Lower lobe of right lung (tissue), 2 donors: Measurements from ENCODE around the gene UGT1A8. TPM values are rescaled to one million over a fixed set of nuclear protein-coding genes. Genes with fewer than 3 reads are reported as not detected.
A peak's percentile ranks its signal among the peaks of the same experiment; 100 is the strongest.
"Not testable (repeated sequence)": the region's sequence is repeated elsewhere in the genome, so short reads cannot be mapped to it uniquely, and the experiment has no call there.

Source experiments
- ATAC-seq, 2 donors: fragments of 200-7000 bp; cut with Tn5 transposase; one replicate each; pipeline ENCODE4 v1.9.1; 2020 to 2022; ENCODE audit warnings: mild to moderate bottlenecking in 2 of 2, moderate library complexity in 2 of 2
- DNase-seq: peaks from one replicate; pipeline ENCODE4 v3.0.0-alpha.2; 2020
- H3K27ac ChIP-seq: fragments of 200-600 bp; one replicate; pipeline ENCODE4 v1.8.0; 2022
- H3K27me3 ChIP-seq: fragments of 200-600 bp; one replicate; pipeline ENCODE4 v1.8.0; 2022; ENCODE audit warnings: low read depth
- H3K36me3 ChIP-seq: fragments of 200-600 bp; one replicate; pipeline ENCODE4 v1.8.0; 2022; ENCODE audit warnings: mild to moderate bottlenecking
- H3K4me1 ChIP-seq: fragments of 200-600 bp; one replicate; pipeline ENCODE4 v1.8.0; 2022
- H3K4me3 ChIP-seq: fragments of 200-600 bp; one replicate; pipeline ENCODE4 v1.8.0; 2022; ENCODE audit warnings: mild to moderate bottlenecking
- H3K9me3 ChIP-seq: fragments of 200-600 bp; one replicate; pipeline ENCODE4 v1.8.0; 2022
- intact Hi-C: fragments of 100-400 bp; cut with DNase I; formaldehyde crosslinking; loops from one replicate; pipeline ENCODE4 v1.11.0; 2022
- total RNA-seq: library from RNA; stranded (reverse); fragmentation: NEBNext Ultra II Directional; extraction: Animal tissue kit (Norgen Biotek cat#: 25700); gene quantifications from one replicate; pipeline ENCODE4 v1.2.1, GENCODE V29; 2021
- TF ChIP-seq, protein P1 (sequence below): fragments of 200-600 bp; IDR thresholded peaks from one replicate; pipeline ENCODE4 v1.8.0; 2022; ENCODE audit warnings: antibody characterized with exemption, mild to moderate bottlenecking
- donor health status: DM: no; HTN: yes; CAD: no; lungs with severe emphysema.

UGT1A8 gene
- total RNA-seq, 1 donor from 2014 or later: not detected

DNA sequence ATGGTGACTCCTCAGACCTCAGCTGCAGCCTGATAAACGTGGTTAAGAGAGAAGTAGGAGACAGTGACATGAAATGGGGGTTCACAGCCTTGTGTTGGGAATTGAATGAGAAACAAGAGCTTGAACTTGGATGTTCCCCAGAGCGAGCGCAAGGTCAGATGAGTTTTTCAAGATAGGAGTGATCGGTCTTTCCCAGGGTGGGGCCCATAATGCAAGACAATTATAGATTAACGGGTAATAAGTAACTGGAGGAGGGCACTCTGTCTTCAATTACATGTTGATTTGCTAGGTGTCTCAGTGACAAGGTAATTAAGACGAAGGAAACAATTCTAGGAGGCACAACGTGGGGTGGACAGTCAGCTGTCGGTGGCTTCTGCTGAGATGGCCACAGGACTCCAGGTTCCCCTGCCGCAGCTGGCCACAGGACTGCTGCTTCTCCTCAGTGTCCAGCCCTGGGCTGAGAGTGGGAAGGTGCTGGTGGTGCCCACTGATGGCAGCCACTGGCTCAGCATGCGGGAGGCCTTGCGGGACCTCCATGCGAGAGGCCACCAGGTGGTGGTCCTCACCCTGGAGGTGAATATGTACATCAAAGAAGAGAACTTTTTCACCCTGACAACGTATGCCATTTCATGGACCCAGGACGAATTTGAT is 95.3 kb downstream of the UGT1A8 start, which contains the start of gene UGT1A5:
TSS of gene UGT1A5 (plus strand) at position 297 of the 651 bp plus-strand sequence. CDS start at position 382, 85 bp downstream.
- ATAC-seq (no peak), DNase-seq (no peak)
- H3K36me3 ChIP-seq: no peaks in the 10 kb centered on the region
- intact Hi-C loops: no loop called here
- peaks cover 9% of the 10 kb centered on the region for H3K4me1 ChIP-seq
- H3K4me3 ChIP-seq: no peak within 1 kb of the TSS
- H3K9me3 ChIP-seq: no peaks in the 10 kb centered on the region
- no peak within 1 kb of the TSS for H3K27ac ChIP-seq
- H3K27me3 ChIP-seq: no peaks in the 10 kb centered on the region
- TF ChIP-seq, protein P1, sequence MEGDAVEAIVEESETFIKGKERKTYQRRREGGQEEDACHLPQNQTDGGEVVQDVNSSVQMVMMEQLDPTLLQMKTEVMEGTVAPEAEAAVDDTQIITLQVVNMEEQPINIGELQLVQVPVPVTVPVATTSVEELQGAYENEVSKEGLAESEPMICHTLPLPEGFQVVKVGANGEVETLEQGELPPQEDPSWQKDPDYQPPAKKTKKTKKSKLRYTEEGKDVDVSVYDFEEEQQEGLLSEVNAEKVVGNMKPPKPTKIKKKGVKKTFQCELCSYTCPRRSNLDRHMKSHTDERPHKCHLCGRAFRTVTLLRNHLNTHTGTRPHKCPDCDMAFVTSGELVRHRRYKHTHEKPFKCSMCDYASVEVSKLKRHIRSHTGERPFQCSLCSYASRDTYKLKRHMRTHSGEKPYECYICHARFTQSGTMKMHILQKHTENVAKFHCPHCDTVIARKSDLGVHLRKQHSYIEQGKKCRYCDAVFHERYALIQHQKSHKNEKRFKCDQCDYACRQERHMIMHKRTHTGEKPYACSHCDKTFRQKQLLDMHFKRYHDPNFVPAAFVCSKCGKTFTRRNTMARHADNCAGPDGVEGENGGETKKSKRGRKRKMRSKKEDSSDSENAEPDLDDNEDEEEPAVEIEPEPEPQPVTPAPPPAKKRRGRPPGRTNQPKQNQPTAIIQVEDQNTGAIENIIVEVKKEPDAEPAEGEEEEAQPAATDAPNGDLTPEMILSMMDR: no peak

DNA sequence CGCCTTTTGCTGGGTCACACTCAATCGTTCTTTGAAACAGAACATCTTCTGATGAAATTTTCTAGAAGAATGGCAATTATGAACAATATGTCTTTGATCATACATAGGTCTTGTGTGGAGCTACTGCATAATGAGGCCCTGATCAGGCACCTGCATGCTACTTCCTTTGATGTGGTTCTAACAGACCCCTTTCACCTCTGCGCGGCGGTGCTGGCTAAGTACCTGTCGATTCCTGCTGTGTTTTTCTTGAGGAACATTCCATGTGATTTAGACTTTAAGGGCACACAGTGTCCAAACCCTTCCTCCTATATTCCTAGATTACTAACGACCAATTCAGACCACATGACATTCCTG is 95.8 kb downstream of the UGT1A8 start:
- H3K4me3 ChIP-seq: no peak overlapping the region
- H3K36me3 ChIP-seq: no peaks in the 10 kb centered on the region
- H3K27ac ChIP-seq: no peak overlapping the region
- no peak for DNase-seq
- intact Hi-C loops: no loop called here
- H3K27me3 ChIP-seq: no peaks in the 10 kb centered on the region
- ATAC-seq: no peak
- TF ChIP-seq, protein P1: no peak
- no peaks in the 10 kb centered on the region for H3K9me3 ChIP-seq
- peaks cover 9% of the 10 kb centered on the region for H3K4me1 ChIP-seq

DNA sequence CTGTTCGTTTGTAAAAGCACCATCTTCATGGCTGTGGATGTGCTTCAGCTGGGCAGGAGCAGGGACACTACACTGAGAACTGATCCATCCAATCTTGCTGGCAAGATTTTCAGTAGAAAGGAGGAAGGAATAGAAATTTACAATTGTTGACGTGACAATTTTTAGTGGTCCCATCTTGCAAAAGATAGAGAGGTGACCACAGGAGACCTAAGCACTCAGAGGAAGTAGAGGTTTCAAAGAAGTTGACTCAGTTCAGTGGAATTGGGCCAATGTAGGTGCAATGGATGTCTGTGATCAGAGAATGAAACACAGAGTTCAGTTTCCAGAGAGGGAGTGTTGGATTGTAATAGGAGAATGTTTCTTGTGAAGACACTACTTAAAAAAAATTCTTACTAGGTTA is 96.7 kb downstream of the UGT1A8 start:
- TF ChIP-seq, protein P1: no peak
- H3K4me1 ChIP-seq: peaks cover 9% of the 10 kb centered on the region
- no peaks in the 10 kb centered on the region for H3K36me3 ChIP-seq
- H3K9me3 ChIP-seq: no peaks in the 10 kb centered on the region
- no peak for DNase-seq
- intact Hi-C loops: no loop called here
- no peak overlapping the region for H3K27ac ChIP-seq
- no peak overlapping the region for H3K4me3 ChIP-seq
- H3K27me3 ChIP-seq: no peaks in the 10 kb centered on the region
- ATAC-seq: no peak

DNA sequence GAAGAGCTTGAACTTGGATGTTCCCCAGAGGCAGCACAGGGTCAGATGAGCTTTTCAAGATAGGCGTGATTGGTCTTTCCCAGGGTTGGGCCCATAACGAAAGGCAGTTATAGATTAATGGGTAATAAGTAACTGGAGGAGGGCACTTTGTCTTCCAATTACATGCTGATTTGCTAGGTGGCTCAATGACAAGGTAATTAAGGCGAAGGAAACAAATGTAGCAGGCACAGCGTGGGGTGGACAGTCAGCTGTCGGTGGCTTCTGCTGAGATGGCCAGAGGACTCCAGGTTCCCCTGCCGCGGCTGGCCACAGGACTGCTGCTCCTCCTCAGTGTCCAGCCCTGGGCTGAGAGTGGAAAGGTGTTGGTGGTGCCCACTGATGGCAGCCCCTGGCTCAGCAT is 101.1 kb downstream of the UGT1A8 start, which contains the start of gene UGT1A4:
TSS of gene UGT1A4 (plus strand) at position 185 of the 400 bp plus-strand sequence. CDS start at position 270, 85 bp downstream.
- Histone ChIP-seq H3K4me1 (no peaks in the 10 kb centered on the region), H3K27ac (no peak within 1 kb of the TSS), H3K9me3 (no peaks in the 10 kb centered on the region), H3K27me3 (no peaks in the 10 kb centered on the region), H3K36me3 (no peaks in the 10 kb centered on the region), H3K4me3 (no peak within 1 kb of the TSS)
- DNase-seq: no peak
- ATAC-seq: no peak
- TF ChIP-seq, protein P1: no peak
- intact Hi-C loops: no loop called here

DNA sequence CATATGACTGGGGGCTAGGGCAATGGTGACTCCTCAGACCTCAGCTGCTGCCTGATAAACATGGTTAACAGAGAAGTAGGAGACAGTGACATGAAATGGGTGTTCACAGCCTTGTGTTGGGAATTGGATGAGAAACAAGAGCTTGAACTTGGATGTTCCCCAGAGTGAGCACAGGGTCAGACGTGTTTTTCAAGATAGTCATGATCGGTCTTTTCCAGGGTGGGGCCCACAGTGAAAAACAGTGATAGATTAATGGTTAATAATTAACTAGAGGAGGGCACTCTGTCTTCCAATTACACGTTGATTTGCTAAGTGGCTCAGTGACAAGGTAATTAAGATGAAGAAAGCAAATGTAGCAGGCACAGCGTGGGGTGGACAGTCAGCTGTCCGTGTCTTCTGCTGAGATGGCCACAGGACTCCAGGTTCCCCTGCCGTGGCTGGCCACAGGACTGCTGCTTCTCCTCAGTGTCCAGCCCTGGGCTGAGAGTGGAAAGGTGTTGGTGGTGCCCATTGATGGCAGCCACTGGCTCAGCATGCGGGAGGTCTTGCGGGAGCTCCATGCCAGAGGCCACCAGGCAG is 111.4 kb downstream of the UGT1A8 start, which contains the start of gene UGT1A3:
TSS of gene UGT1A3 (plus strand) at position 320 of the 579 bp plus-strand sequence. CDS start at position 405, 85 bp downstream.
- H3K9me3 ChIP-seq: no peaks in the 10 kb centered on the region
- no peak within 1 kb of the TSS for H3K27ac ChIP-seq
- intact Hi-C loops: no loop called here
- H3K4me1 ChIP-seq: no peaks in the 10 kb centered on the region
- H3K27me3 ChIP-seq: no peaks in the 10 kb centered on the region
- DNase-seq (no peak), ATAC-seq (peak in 1 of 2 donors; percentile 21)
- no peak within 1 kb of the TSS for H3K4me3 ChIP-seq
- no peaks in the 10 kb centered on the region for H3K36me3 ChIP-seq
- TF ChIP-seq, protein P1: no peak

DNA sequence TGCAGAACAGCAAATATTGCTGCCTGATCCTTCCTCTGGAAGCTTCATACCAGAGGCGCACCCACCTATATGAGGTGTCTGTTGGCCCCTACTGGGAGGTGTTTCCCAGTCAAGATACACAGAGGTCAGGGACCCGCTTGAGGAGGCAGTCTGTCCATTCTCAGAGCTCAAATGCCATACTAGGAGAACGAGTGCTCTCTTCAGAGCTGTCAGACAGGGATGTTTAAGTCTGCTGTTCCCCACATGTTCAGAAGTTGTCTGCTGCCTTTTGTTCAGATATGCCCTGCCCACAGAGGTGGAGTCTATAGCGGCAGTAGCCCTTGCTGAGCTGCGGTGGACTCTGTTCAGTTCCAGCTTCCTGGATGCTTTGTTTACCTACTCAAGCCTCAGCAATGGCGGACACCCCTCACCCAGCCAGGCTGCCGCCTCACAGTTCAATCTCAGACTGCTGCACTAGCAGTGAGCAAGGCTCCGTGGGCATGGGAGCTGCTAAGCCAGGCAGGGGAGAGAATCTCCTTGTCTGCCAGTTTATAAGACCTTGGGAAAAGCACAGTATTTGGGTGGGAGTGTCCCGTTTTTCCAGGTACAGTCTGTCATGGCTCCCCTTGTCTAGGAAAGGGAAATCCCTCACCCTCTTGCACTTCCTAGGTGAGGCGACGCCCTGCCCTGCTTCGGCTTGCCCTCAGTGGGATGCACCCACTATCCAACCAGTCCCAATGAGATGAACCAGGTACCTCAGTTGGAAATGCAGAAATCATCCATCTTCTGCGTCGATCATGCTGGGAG is 119.6 kb downstream of the UGT1A8 start:
- H3K27ac ChIP-seq, H3K4me1 ChIP-seq, H3K36me3 ChIP-seq, intact Hi-C loops, H3K4me3 ChIP-seq, H3K9me3 ChIP-seq, ATAC-seq, H3K27me3 ChIP-seq, DNase-seq: not testable (repeated sequence)
